D721Med (cell line): ENCODE results near the gene PRKCA.
"Not testable (repeated sequence)": the region's sequence is repeated elsewhere in the genome, so short reads cannot be mapped to it uniquely, and the experiment has no call there.

Experiments used
- DNase-seq: peaks from one replicate; pipeline ENCODE4 v3.0.0; 2011; ENCODE audit warnings: low spot score; ENCODE audit not compliant: insufficient read length
- FAIRE-seq: peaks from 2 replicates; lab custom pipeline; 2011; peaks lifted over from hg19 to GRCh38; lab: Jason Lieb, UNC
- CTCF ChIP-seq: IDR thresholded peaks from 2 replicates; pipeline ENCODE4 v1.5.1; 2012; ENCODE audit warnings: mild to moderate bottlenecking, control low read depth; ENCODE audit not compliant: insufficient read depth; ENCODE audit errors: missing control alignments

PRKCA gene

GRCh38 chr17:66301864-66302741, at the start of gene PRKCA:
Gene PRKCA (plus strand): TSS chr17:66302613.
- FAIRE-seq (no peak), DNase-seq (peak; percentile 21)
- no peak for TF ChIP-seq CTCF

GRCh38 chr17:66253458-66253857, 49.0 kb upstream of the PRKCA start:
- not testable (repeated sequence) for FAIRE-seq, DNase-seq

- TF ChIP-seq CTCF = peak; percentile 88
- FAIRE-seq (peak; percentile 6), DNase-seq (no peak)
Observed at GRCh38 chr17:66255112-66255511, 47.3 kb upstream of the PRKCA start.

- FAIRE-seq = no peak
- no peak for TF ChIP-seq CTCF
- no peak for DNase-seq
Observed at GRCh38 chr17:66255527-66255971, 46.9 kb upstream of the PRKCA start.

- DNase-seq = no peak
- FAIRE-seq = no peak
Observed at GRCh38 chr17:66260275-66260674, 42.1 kb upstream of the PRKCA start.

GRCh38 chr17:66260688-66261087, 41.7 kb upstream of the PRKCA start:
- FAIRE-seq = no peak
- DNase-seq = no peak
- no peak for TF ChIP-seq CTCF

More at GRCh38 chr17:66260275-66260674, 42.1 kb upstream of the PRKCA start:
- TF ChIP-seq CTCF = no peak

GRCh38 chr17:66262767-66263166, 39.6 kb upstream of the PRKCA start:
- no peak for DNase-seq
- TF ChIP-seq CTCF = no peak
- FAIRE-seq = no peak
